HG03045 (cell line): Measurements from ENCODE around the gene DDX28.

Source experiments
- ATAC-seq: cut with Tn5 transposase; IDR thresholded peaks from one replicate; pipeline ENCODE4 v1.9.1; 2021; ENCODE audit warnings: mild to moderate bottlenecking, moderate library complexity; ENCODE audit not compliant: unreplicated experiment

Gene DDX28

GRCh38 chr16:67971111-67971510 is 51.9 kb downstream of the DDX28 start:
- ATAC-seq, result no peak
